ENCODE data around the gene UTS2.

DNA sequence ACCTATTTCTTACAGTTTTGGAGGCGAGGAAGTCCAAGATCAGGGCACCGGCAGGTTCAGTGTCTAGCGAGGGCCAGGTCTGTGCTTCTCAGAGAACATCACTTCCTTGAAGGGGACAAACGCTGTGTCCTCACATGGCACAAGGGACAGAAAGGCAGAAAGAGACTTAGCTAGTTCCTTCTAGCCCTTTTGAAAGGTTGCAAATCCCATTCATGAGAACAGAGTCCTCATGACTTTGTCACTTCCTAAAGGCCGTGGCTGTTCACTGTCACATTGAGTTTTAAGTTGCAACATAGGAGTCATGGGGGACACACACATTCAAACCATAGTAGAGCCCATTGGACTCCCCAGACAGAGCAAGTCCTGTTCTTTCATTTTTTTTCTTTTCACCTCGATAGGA, 41.4 kb downstream of the UTS2 start:
- TF ChIP-seq, protein P1, sequence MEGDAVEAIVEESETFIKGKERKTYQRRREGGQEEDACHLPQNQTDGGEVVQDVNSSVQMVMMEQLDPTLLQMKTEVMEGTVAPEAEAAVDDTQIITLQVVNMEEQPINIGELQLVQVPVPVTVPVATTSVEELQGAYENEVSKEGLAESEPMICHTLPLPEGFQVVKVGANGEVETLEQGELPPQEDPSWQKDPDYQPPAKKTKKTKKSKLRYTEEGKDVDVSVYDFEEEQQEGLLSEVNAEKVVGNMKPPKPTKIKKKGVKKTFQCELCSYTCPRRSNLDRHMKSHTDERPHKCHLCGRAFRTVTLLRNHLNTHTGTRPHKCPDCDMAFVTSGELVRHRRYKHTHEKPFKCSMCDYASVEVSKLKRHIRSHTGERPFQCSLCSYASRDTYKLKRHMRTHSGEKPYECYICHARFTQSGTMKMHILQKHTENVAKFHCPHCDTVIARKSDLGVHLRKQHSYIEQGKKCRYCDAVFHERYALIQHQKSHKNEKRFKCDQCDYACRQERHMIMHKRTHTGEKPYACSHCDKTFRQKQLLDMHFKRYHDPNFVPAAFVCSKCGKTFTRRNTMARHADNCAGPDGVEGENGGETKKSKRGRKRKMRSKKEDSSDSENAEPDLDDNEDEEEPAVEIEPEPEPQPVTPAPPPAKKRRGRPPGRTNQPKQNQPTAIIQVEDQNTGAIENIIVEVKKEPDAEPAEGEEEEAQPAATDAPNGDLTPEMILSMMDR (IDR thresholded peaks at IDR 0.05): no peak
- TF ChIP-seq POLR2A (IDR thresholded peaks at IDR 0.05) (no peak), POLR2AphosphoS5 (IDR thresholded peaks at IDR 0.05) (no peak)

All from prostate gland (tissue), 2 donors.